GM23248 (cell line): ENCODE results near the gene S100A13. TPM values are rescaled to one million over a fixed set of nuclear protein-coding genes. Genes with fewer than 3 reads are reported as not detected.
"Not testable (repeated sequence)": the region's sequence is repeated elsewhere in the genome, so short reads cannot be mapped to it uniquely, and the experiment has no call there.

Experiments
- DNase-seq: peaks from one replicate; pipeline ENCODE4 v3.0.0-alpha.2; 2015
- H2AFZ ChIP-seq: fragments of 200-600 bp; sonication (generic); 2 replicates; pipeline ENCODE4 v1.6.1; 2016; ENCODE audit warnings: antibody characterized with exemption
- H3F3A ChIP-seq: fragments of 200-600 bp; sonication (generic); 2 replicates; pipeline ENCODE4 v1.6.1; 2016; ENCODE audit warnings: mild to moderate bottlenecking, antibody characterized with exemption, mixed run types; ENCODE audit not compliant: insufficient read depth
- H3K27ac ChIP-seq: fragments of 200-600 bp; sonication (generic); 2 replicates; pipeline ENCODE4 v1.5.1; 2016; ENCODE audit warnings: mild to moderate bottlenecking
- H3K27me3 ChIP-seq: fragments of 200-600 bp; sonication (generic); replicated peaks from 2 replicates; pipeline ENCODE4 v1.6.1; 2016; ENCODE audit warnings: mild to moderate bottlenecking; ENCODE audit not compliant: insufficient read depth
- H3K36me3 ChIP-seq: fragments of 200-600 bp; sonication (generic); 2 replicates; pipeline ENCODE4 v1.6.1; 2016; ENCODE audit warnings: low read depth, mild to moderate bottlenecking
- H3K4me1 ChIP-seq: fragments of 200-600 bp; sonication (generic); 2 replicates; pipeline ENCODE4 v1.6.1; 2016; ENCODE audit warnings: mild to moderate bottlenecking; ENCODE audit not compliant: insufficient read depth
- H3K4me2 ChIP-seq: fragments of 200-600 bp; sonication (generic); one replicate; pipeline ENCODE4 v1.6.1; 2016; ENCODE audit warnings: mild to moderate bottlenecking; ENCODE audit not compliant: unreplicated experiment
- H3K4me3 ChIP-seq: fragments of 200-600 bp; sonication (generic); 2 replicates; pipeline ENCODE4 v1.5.1; 2016; ENCODE audit warnings: mild to moderate bottlenecking
- H3K79me2 ChIP-seq: fragments of 200-600 bp; sonication (generic); 2 replicates; pipeline ENCODE4 v1.6.1; 2016; ENCODE audit warnings: mild to moderate bottlenecking; ENCODE audit not compliant: insufficient read depth
- H3K9ac ChIP-seq: fragments of 200-600 bp; sonication (generic); 2 replicates; pipeline ENCODE4 v1.6.1; 2016; ENCODE audit warnings: mild to moderate bottlenecking
- H3K9me2 ChIP-seq: fragments of 200-600 bp; sonication (generic); 2 replicates; pipeline ENCODE4 v1.6.1; 2016; ENCODE audit warnings: mixed run types, mild to moderate bottlenecking, moderate library complexity; ENCODE audit not compliant: insufficient read depth
- H3K9me3 ChIP-seq: fragments of 200-600 bp; sonication (generic); one replicate; pipeline ENCODE4 v1.6.1; 2017; ENCODE audit warnings: low read depth
- H4K20me1 ChIP-seq: fragments of 200-600 bp; sonication (generic); 2 replicates; pipeline ENCODE4 v1.6.0; 2016; ENCODE audit not compliant: insufficient read depth
- EZH2 ChIP-seq: fragments of 200-600 bp; sonication (generic); IDR thresholded peaks from 2 replicates; pipeline ENCODE4 v1.6.1; 2018; ENCODE audit warnings: antibody characterized with exemption, mild to moderate bottlenecking; ENCODE audit not compliant: insufficient read depth, poor library complexity, severe bottlenecking
- EZH2phosphoT487 ChIP-seq: fragments of 200-600 bp; sonication (generic); IDR thresholded peaks from 2 replicates; pipeline ENCODE4 v1.6.1; 2018; ENCODE audit warnings: antibody characterized with exemption, moderate library complexity, mild to moderate bottlenecking, low read depth; ENCODE audit not compliant: insufficient read depth
- WGBS, 2 experiments: methylation state at CpG; one replicate each; pipeline ENCODE4 v1.1.6; 2015 to 2017; ENCODE audit warnings: low lambda C conversion rate in 2 of 2, low coverage in 1 of 2; ENCODE audit errors: missing lambda C conversion rate in 2 of 2; 5-methylcytosine and 5-hydroxymethylcytosine counted together
- in situ Hi-C: fragments of 300-500 bp; cut with MboI; formaldehyde crosslinking; loops from 2 replicates; pipeline ENCODE4 v1.15.0; 2020
- polyA plus RNA-seq: library from polyadenylated mRNA; unstranded; fragments of >200 nt; fragmentation: Nextera tagmentation; extraction: Ambion mirVana; gene quantifications from 2 replicates; pipeline ENCODE4 v1.2.1, GENCODE V29; 2016
- total RNA-seq: library from RNA; depleted of rRNA; stranded (reverse); fragments of >200 nt; shearing (Covaris generic); gene quantifications from 2 replicates; pipeline ENCODE4 v1.2.3, GENCODE V29; 2014

S100A13 gene
- total and polyA plus RNA-seq, 2 experiments from 2014 or later, result 159 to 552 TPM

DNA sequence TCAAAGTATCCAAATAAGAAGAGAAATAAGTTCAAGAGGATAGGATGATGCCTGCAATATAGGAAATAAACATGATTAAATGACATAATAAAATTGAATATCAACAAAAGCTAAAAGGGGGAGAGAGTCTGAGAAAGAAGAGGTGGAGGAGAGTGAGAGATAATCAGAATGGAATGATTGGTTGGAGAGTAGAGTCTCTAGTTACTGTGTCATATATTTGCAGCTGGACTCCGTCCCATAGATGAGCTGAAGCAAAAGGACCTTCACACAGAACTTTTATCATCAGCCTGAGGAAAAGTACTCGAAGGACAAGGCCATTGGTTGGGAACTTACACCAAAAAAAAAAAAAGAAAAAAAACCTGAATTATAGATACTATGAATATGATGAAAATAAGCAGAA, 38.8 kb downstream of the S100A13 start:
- H3K4me3 ChIP-seq, result no peak overlapping the region
- 0 out of 2 replicates have a peak, but pooled peaks cover 7% of the 10 kb centered on the region for H3F3A ChIP-seq
- no peaks in the 10 kb centered on the region for H3K79me2 ChIP-seq
- DNase-seq, result no peak
- H3K36me3 ChIP-seq, result no peaks in the 10 kb centered on the region
- H3K27me3 ChIP-seq, result no peaks in the 10 kb centered on the region
- H2AFZ ChIP-seq, result no peak overlapping the region
- TF ChIP-seq EZH2 (no peak), EZH2phosphoT487 (no peak)
- H4K20me1 ChIP-seq, result no peaks in the 10 kb centered on the region
- in situ Hi-C loops, result no loop called here
- no peaks in the 10 kb centered on the region for H3K9me3 ChIP-seq
- H3K4me1 ChIP-seq, result peaks cover 6% of the 10 kb centered on the region
- no peaks in the 10 kb centered on the region for H3K9me2 ChIP-seq
- H3K4me2 ChIP-seq, result no peak overlapping the region
- no peak overlapping the region for H3K27ac ChIP-seq
- WGBS, 2 experiments, result 66 to 83% methylated on average over 2 of the region's 2 CpGs
- no peak overlapping the region for H3K9ac ChIP-seq

DNA sequence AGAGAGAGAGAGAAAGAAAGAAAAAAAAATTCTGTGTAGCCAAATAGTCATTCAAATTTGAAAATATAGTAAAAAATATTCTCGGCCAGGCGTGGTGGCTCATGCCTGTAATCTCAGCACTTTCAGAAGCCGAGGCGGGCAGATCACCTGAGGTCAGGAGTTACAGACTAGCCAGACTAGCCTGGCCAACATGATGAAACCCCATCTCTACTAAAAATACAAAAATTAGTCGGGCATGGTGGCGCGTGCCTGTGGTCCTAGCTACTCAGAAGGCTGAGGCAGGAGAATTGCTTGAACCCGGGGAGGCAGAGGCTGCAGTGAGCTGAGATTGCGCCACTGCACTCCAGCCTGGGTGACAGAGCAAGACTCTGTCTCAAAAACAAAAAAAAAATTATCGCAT, 39.3 kb downstream of the S100A13 start:
- H4K20me1 ChIP-seq, in situ Hi-C loops: not testable (repeated sequence)
- WGBS, 2 experiments, result 95 to 96% methylated on average over 10 of the region's 10 CpGs

DNA sequence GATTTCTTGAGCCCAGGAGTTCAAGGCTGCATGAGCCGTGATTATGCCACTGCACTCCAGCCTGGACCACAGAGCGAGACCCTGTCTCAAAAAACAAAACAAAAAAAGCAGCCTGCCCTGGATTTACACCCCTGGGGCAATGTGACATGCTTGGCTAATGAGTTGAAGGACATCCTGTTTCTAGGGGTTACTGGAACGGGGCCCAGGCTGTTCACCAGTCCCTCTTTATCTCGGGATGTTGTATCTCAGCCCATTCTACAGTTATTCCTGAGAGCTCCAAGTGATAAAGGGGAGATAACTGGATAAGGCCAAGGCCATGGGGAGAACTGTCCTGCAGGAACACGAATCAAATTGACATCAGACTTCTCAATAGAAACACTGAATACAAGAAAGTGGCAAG, 40.0 kb downstream of the S100A13 start:
- Histone ChIP-seq H3K27ac (no peak overlapping the region), H3K36me3 (no peaks in the 10 kb centered on the region), H3K27me3 (no peaks in the 10 kb centered on the region), H3K4me1 (peaks cover 6% of the 10 kb centered on the region), H3F3A (0 out of 2 replicates have a peak, but pooled peaks cover 7% of the 10 kb centered on the region), H3K4me2 (no peak overlapping the region), H2AFZ (no peak overlapping the region), H3K9me3 (no peaks in the 10 kb centered on the region), H3K9ac (no peak overlapping the region), H3K4me3 (no peak overlapping the region), H3K79me2 (no peaks in the 10 kb centered on the region), H3K9me2 (no peaks in the 10 kb centered on the region), H4K20me1 (no peaks in the 10 kb centered on the region)
- no peak for DNase-seq
- in situ Hi-C loops, result no loop called here
- TF ChIP-seq EZH2phosphoT487, result no peak
- no peak for TF ChIP-seq EZH2
- 89 to 90% methylated on average over 5 of the region's 5 CpGs for WGBS, 2 experiments

More for the DNA sequence above, 39.3 kb downstream of the S100A13 start:
- not testable (repeated sequence) for H3K27me3 ChIP-seq, DNase-seq, H2AFZ ChIP-seq, H3K79me2 ChIP-seq, H3K9ac ChIP-seq, H3K4me2 ChIP-seq, H3K27ac ChIP-seq, H3K9me2 ChIP-seq, H3F3A ChIP-seq, H3K4me3 ChIP-seq, H3K36me3 ChIP-seq, H3K4me1 ChIP-seq, H3K9me3 ChIP-seq

DNA sequence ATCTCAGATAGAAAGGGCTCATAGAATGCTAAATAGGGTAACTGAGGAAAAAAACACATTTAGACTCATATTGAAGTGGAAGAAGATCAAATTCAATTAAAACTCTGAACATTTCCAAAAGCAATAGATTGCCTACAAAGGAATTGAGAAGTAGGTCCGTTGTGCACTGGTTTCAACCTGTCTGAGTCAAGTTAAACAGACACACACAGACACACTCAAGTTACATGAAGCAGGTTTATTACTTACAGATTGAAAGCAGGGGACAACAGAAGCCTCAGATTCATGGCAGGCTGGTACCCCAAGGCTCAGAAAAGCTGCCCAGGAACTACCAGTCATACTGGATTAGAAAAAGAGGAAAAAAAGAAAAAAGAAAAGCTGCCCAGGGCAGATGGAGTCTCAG, 41.0 kb downstream of the S100A13 start:
- Histone ChIP-seq H2AFZ (no peak overlapping the region), H3K4me2 (no peak overlapping the region), H4K20me1 (no peaks in the 10 kb centered on the region), H3K4me1 (peaks cover 6% of the 10 kb centered on the region), H3K4me3 (no peak overlapping the region), H3K9me3 (no peaks in the 10 kb centered on the region), H3K27ac (no peak overlapping the region), H3K9me2 (no peaks in the 10 kb centered on the region), H3K27me3 (no peaks in the 10 kb centered on the region), H3K79me2 (no peaks in the 10 kb centered on the region), H3K9ac (no peak overlapping the region), H3K36me3 (no peaks in the 10 kb centered on the region), H3F3A (0 out of 2 replicates have a peak, but pooled peaks cover 7% of the 10 kb centered on the region)
- in situ Hi-C loops, result no loop called here
- no peak for TF ChIP-seq EZH2
- no peak for TF ChIP-seq EZH2phosphoT487
- WGBS, 2 experiments, result 44 to 54% methylated on average over 1 of the region's 1 CpG
- no peak for DNase-seq

DNA sequence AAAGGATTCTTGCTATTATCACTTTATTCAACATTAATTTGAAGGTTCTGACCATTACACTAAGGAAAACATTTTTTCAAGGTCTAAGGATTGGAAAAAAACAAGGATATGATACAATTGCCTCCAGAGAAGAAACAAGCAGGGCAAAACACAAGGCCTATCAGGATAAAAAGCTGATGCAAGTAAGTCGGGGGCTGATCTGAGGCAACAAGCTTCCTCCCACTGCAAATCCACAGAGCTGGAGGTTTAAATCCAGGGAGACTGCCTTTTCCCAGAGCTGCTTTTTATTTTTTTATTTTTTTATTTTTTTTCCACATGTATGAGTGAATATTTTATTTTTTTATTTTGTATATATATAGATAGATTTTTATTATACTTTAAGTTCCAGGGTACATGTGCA, 42.3 kb downstream of the S100A13 start:
- no peak overlapping the region for H3K27ac ChIP-seq
- no peaks in the 10 kb centered on the region for H3K9me3 ChIP-seq
- no peak overlapping the region for H3K9ac ChIP-seq
- no peaks in the 10 kb centered on the region for H3K9me2 ChIP-seq
- peaks cover 6% of the 10 kb centered on the region for H3K4me1 ChIP-seq
- DNase-seq, result no peak
- H4K20me1 ChIP-seq, result no peaks in the 10 kb centered on the region
- H3K27me3 ChIP-seq, result no peaks in the 10 kb centered on the region
- H3F3A ChIP-seq, result 0 out of 2 replicates have a peak, but pooled peaks cover 7% of the 10 kb centered on the region
- no peak for TF ChIP-seq EZH2
- no peak for TF ChIP-seq EZH2phosphoT487
- no peaks in the 10 kb centered on the region for H3K79me2 ChIP-seq
- no peak overlapping the region for H3K4me3 ChIP-seq
- no peak overlapping the region for H3K4me2 ChIP-seq
- H2AFZ ChIP-seq, result no peak overlapping the region
- no peaks in the 10 kb centered on the region for H3K36me3 ChIP-seq
- WGBS, 2 experiments, result 94 to 97% methylated on average over 1 of the region's 1 CpG
- in situ Hi-C loops, result no loop called here
